Fibroblast of the conjunctiva (primary cell): ENCODE measurements around the gene ST3GAL2.

ENCODE experiments used
- DNase-seq: peaks from one replicate; pipeline ENCODE4 v3.0.0-alpha.2; 2010; ENCODE audit warnings: low read depth

The ST3GAL2 gene

DNA sequence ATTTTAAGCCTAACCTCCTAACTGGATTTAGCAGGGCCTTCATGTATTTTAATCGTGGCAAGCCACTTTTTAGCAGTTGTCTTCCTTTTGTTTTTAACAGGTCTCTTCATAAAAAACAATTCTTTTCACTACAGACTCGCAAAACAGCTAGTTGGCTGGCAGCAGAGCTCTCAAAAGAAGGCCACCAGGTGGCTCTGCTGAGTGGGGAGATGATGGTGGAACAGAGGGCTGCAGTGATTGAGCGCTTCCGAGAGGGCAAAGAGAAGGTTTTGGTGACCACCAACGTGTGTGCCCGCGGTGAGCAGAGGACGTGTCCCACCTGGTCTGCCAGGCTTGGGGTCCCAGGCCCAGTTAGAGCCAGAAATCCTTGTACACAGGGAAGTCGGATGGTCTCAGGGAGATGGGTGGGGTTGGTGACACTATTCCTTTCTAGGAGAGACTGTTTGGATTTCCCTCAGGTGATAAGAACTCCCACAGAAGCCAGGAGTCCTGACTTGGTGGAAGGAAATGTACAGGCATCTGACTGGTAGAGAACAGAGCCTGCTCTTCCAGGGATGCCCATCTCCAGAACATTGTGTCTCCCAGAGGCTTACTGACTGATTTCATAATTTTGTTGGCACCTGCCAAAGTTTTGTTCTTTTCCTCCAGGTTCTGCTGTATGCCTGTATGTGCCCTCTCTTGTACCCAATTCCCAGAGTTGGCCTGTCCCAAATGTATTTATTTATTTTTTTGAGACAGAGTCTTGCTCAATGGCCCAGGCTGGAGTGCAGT, 107.1 kb downstream of the ST3GAL2 start:
- no peak for DNase-seq

DNA sequence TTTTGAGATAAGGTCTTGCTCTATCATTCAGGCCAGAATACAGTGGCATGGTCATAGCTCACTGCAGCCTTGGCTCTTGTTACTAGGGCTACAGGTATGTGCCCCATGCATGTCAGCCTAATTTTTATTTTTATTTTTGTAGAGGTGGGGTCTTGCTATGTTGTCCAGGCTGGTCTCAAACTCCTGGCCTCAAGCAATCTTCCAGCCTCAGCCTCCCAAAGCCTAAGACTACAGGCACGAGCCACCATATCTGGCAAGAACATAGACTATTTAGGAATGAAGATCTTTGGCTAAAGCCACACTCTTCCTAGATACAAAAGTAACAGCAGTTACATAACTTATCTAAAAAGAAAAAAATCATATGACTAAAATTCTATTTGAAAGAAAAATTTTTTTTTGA, 107.8 kb downstream of the ST3GAL2 start:
- no peak for DNase-seq
